ENCODE data around the gene LMX1B.

The LMX1B gene

DNA sequence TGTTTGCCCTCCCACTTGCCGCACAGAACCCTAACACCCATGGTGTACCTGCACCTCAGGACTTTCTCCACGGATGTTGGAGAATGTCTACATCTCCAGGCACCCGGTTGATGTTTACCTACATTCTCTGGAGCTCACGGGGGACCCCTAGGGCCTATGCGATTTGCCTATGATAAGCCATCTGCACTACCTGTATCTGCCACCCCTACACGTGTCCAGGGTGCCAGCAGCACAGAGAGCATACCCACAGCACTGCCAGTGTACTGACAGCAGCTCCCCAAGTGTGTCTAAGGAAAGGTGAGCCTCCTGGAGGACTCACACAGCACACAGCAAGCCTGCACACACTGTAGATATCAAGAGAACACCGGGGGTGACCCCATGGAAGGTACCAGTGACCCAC is 31.3 kb upstream of the LMX1B start:
- no peak for TF ChIP-seq CTCF (IDR thresholded peaks at IDR 0.05)

DNA sequence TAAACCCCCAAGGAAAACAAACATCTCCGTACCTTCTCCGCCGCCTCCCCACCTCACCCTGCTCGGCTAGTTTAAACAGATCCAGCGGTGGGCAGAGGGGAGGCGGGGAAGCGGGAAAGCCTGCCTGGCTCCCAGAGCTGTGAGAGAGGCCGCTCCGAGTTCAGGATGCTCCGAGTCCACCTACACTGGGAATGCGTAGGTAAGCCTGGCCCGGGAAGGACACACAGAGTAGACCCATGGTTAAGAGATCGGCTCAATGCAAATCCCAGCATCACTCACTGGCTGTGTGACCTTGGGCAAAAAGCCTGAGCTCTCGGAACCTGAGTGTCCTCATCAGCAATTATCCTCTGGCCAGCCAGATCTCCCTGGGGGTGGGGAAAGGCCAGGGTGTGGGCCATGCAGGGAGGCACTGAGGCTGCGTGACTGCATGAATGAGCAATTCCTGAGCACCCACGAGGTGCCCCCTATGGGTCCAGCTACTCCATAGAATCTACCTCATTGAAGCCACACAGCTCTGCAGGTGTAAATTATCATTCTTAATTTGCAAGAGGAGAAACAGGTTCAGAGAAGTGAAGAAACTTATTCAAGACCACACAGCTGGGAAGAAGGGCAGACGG is 30.5 kb upstream of the LMX1B start:
- no peak for TF ChIP-seq CTCF (IDR thresholded peaks at IDR 0.05)

- no peak for TF ChIP-seq CTCF (IDR thresholded peaks at IDR 0.05)
Observed at GRCh38 chr9:126584611-126585010, 29.1 kb upstream of the LMX1B start.

GRCh38 chr9:126586236-126586635 is 27.5 kb upstream of the LMX1B start:
- no peak for TF ChIP-seq CTCF (IDR thresholded peaks at IDR 0.05)

DNA sequence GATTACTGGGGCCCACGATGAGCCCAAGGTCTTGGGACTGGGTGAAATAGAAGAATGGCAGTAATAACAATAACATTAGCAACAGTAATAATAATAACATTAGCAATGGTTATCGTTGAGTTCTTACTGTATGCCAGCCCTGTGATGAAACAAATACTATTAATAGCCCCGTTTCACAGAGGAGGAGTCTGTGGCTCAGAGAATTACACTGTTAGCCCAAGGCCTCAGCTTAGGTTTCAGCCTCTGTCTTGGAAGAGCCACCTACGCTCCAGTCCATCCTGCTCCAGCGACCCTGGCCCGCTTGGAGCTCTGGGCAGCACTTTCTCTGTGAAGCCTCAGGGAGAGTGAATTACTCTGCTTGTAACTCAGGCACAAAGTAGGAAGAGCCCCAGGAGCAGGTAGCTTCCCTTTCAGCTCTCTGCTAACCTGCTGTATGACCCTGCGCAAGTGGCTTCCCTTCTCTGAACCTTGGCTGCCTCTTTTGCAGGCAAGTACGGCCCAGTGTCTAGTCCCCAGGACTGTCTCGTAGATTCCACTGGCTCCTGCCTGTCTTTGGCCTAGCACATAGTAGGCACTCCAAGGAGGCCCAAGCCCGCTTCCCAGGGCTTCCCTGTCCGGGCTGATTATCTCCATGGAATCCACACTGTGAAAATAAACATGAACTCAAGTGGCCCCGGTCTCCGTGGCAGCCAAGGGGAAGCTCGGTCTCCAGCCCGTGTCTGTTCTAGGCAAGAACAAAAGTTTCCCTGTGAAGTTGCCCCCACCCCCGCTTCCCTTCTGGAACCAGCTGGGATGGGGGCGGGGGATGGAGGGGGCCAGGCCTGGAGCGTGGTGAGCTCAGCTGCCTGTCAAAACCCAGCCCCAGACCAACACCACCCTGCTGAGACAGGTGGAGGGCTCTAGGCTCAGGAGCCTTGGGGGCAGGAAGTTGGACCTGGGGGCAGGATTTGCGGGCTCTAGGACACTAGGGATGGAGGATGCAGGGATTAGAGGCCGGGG is 26.2 kb upstream of the LMX1B start:
- no peak for TF ChIP-seq CTCF (IDR thresholded peaks at IDR 0.05)

- no peak for TF ChIP-seq CTCF (IDR thresholded peaks at IDR 0.05)
Observed at GRCh38 chr9:126588491-126589168, 25.1 kb upstream of the LMX1B start.

GRCh38 chr9:126589349-126589748 is 24.4 kb upstream of the LMX1B start:
- no peak for TF ChIP-seq CTCF (IDR thresholded peaks at IDR 0.05)

Measured in LNCAP (cell line).